Activated naive CD4-positive, alpha-beta T cell treated with anti-CD3 and anti-CD28 coated beads, Interleukin-2, amount 50 U/mL, for 72 hours (primary cell): ENCODE data around the gene FHL1. TPM values are rescaled to one million over a fixed set of nuclear protein-coding genes. Genes with fewer than 3 reads are reported as not detected.

Experiments used
- ATAC-seq, 2 donors: fragments of 150-1000 bp; cut with Tn5 transposase; 2 replicates each; pipeline ENCODE4 v1.10.0; 2021; ENCODE audit warnings: mild to moderate bottlenecking in 2 of 2, moderate library complexity in 2 of 2
- DNase-seq, 2 donors: peaks; one replicate each; pipeline ENCODE4 v3.0.0; 2021 to 2022; ENCODE audit warnings: low spot score in 2 of 2
- H3K27ac Mint-ChIP-seq, 2 donors: one replicate each; pipeline ENCODE4 v1.8.0; 2022; ENCODE audit warnings: mild to moderate bottlenecking in 2 of 2, mixed read lengths in 2 of 2
- H3K36me3 Mint-ChIP-seq, 2 donors: one replicate each; pipeline ENCODE4 v1.8.0; 2022; ENCODE audit warnings: mixed read lengths in 2 of 2
- H3K9me3 Mint-ChIP-seq, 2 donors: one replicate each; pipeline ENCODE4 v1.8.0; 2022; ENCODE audit warnings: mixed read lengths in 2 of 2
- total RNA-seq, 2 donors: library from RNA; stranded (reverse); gene quantifications; one replicate each; pipeline ENCODE4 v1.2.3, GENCODE V29; 2022

FHL1 gene
- total RNA-seq, 2 donors from 2014 or later: 6.9 to 22.9 TPM

DNA sequence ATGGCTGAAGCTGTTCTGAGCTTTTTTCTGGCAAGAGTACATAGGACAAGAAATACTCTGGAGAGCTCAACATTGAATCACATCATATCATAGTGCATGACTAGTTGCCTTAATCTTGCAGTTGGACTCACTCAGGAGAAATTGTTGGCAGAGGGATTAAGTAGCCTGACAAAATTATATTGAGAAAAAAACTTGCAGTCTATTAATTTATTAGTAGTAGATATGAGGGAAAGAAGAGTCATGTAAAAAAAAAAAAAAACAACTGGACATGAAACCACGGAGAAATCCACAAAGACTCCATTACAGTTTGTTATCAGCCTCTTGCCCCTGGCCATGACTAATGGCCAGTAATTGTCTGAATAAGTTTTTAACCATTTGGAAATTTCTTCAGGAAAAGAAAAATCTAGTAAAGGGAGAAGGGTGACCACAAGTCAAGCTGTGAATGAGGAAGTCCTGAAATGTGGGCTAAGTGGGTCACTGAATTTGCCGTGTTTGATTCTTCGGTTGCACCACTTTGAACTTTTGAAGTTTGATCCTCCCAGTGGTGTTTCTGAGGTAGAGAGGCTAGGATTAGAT, 45.6 kb downstream of the FHL1 start:
- no peaks in the 10 kb centered on the region for H3K36me3 Mint-ChIP-seq
- peak overlapping the region; percentile 45 to 68 for H3K27ac Mint-ChIP-seq
- no peak for DNase-seq
- H3K9me3 Mint-ChIP-seq: no peaks in the 10 kb centered on the region
- no peak for ATAC-seq

DNA sequence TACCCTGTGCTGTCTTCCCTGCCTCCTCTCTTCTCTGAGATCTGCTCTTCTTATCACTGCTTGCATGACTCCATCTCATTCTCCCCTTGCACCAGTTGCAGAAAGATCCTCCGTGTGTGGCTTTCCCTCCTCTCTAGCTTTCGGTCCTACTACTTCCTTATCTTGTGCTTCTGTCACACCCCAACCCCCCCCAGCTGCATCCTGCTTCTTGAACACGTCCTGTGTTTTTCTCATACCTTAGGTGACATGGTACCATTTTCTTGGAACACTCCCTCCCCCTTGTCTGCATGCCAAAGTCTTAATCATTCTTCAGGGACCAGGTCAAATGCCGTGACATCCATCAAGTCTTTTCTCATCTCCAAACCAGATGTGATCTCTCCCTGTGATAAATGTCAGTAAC, 46.4 kb downstream of the FHL1 start:
- ATAC-seq: no peak
- H3K9me3 Mint-ChIP-seq: no peaks in the 10 kb centered on the region
- DNase-seq: no peak
- peak overlapping the region in 1 of 2 donors; percentile 45 for H3K27ac Mint-ChIP-seq
- no peaks in the 10 kb centered on the region for H3K36me3 Mint-ChIP-seq

DNA sequence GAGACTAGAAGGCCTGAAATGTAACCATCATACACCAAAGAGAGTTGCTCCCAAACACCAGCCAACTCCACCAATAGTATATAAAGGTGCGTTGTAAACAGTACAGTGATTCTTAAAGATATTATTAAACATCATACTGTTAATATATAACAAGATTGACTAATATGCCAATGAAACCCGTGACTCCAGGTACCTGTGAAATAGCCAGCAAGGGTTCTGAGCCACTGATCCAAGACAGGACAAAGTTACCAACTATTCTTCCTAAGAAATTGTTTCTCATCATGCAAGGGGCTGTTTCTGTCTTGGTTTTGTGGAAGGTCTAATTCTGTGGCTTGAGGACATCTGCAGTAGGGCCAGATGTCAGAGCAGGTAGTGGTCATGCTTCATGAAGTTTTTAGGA, 47.2 kb downstream of the FHL1 start:
- Mint-ChIP-seq H3K27ac (no peak overlapping the region), H3K9me3 (no peaks in the 10 kb centered on the region), H3K36me3 (no peaks in the 10 kb centered on the region)
- ATAC-seq (no peak), DNase-seq (no peak)

DNA sequence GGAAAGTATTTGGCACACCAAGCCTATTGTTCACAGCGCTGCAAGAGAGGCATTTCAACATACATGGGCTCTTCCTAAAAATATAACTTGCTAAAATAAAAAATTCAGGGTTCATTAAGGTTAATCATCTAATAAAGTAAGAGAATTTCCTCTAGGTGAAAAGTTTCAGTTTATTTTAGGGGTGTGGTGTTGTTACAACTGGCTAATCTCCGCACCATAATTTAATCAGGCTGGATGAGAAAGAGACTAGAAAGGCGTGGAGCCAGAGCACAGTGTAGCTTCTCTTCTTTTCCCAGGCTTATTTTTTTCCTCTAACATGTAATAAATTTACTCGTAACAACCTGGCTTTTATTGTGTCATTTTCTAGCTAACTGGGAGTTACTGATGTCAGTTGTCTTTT, 47.9 kb downstream of the FHL1 start:
- Mint-ChIP-seq H3K36me3 (no peaks in the 10 kb centered on the region), H3K27ac (no peak overlapping the region), H3K9me3 (no peaks in the 10 kb centered on the region)
- no peak for DNase-seq
- ATAC-seq: no peak

DNA sequence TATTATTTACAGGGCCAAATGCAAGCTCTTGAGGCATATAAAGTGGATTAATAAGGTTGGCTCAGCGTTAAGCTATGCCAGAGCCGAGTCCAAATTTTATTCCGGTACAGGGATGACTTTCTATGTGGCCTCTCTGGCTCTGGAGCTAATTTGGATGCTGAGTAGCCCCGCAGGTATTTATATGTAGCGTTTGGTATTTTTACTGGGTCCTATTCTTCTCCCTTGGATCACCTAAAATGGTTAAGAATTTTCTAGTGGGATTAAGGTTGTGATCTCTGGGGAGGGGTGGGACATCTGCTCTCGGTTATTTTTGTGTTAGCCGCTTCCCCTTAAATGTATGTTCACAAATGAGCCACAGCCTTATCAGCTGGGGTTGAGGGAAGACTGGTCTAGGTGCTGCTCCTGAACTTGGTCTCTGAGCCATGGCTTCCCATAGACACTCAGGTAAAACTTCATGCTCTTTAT, 49.4 kb downstream of the FHL1 start:
- DNase-seq (no peak), ATAC-seq (no peak)
- Mint-ChIP-seq H3K36me3 (no peaks in the 10 kb centered on the region), H3K27ac (no peak overlapping the region), H3K9me3 (no peaks in the 10 kb centered on the region)

DNA sequence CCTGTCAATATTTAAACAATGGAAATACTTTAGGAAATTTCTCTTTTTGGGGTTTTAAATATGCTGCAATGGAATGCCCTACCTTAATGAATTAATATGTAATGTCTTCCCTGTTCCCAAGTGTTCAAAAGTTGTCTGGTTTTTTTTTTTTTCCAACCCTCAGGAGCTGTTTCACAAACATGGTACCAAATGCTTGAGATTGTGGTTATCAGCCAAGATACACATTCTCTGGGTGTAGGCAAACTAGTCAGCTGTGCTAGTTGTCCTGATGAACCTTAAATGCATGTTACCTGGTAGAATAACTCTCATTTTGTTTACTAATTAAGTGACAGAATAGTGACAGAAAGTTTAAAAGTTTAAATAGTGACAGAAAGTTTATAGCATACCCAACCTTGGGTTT, 50.7 kb downstream of the FHL1 start:
- H3K36me3 Mint-ChIP-seq: no peaks in the 10 kb centered on the region
- no peak overlapping the region for H3K27ac Mint-ChIP-seq
- ATAC-seq (no peak), DNase-seq (no peak)
- H3K9me3 Mint-ChIP-seq: no peaks in the 10 kb centered on the region

DNA sequence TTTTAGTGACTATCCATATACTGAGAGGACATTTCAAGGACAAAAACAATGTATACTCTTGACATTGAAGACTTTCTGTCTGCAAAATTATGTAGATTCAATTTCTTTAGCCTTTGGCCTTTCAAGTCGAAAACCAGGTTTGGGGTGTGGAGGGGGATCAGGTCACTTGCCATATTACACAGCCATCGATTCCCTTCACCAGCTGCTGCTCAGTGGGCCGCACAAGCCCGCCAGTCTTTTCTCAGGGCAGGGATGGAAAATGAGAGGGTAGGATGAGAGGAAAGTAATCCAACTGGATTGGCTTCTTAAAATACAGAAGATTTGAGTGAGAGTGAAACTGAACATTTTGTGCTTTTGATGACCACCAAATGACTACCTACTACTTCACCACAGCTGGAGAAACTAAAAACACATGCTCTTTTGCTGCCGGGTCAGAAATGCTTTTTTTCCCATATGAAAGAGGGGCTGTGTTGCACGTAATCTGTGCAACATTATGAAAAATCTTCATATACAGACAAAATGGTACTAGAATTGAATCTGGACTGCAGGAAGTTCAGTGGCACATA, 51.4 kb downstream of the FHL1 start:
- DNase-seq (no peak), ATAC-seq (no peak)
- Mint-ChIP-seq H3K36me3 (no peaks in the 10 kb centered on the region), H3K9me3 (no peaks in the 10 kb centered on the region), H3K27ac (no peak overlapping the region)

DNA sequence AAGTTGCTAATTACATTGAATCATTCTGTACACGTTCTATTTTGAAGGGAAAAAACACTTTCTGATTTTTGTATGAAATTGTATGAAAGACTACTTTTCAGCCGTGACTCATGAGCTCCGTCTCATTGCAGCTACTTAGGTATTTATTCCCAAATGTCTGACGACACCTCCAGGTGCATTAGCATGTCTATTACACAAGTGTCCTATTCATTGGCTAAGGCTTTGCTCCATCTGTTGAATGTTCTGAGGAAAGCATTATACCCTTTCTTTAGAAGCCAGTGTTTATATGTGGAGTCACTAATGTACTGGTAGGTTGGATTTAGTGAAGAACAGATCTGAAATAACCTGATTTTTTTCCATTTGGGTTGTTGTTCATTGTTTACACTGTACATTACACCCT, 52.0 kb downstream of the FHL1 start:
- H3K27ac Mint-ChIP-seq: no peak overlapping the region
- ATAC-seq (no peak), DNase-seq (no peak)
- H3K9me3 Mint-ChIP-seq: no peaks in the 10 kb centered on the region
- no peaks in the 10 kb centered on the region for H3K36me3 Mint-ChIP-seq

DNA sequence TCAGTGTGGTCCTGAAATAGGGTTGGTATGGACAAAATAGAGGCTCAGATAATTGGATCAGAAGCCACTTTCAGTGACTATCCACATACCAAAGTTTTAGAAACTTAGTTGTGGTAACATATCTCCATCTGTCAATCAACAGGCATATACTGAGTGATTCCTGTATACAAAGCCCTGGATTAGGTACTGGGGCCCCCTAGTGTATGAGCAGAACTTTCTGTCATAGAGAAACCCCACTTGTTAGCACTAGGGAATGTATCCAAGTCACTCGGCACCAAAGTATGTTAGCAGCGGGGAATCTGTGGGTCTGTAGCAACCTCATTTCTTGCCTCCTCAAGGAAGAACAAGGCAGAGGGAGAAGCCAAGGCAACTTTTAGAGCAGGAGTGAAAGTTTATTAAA, 53.1 kb downstream of the FHL1 start:
- ATAC-seq (peak; percentile 34 to 35), DNase-seq (no peak)
- no peaks in the 10 kb centered on the region for H3K36me3 Mint-ChIP-seq
- H3K9me3 Mint-ChIP-seq: no peaks in the 10 kb centered on the region
- H3K27ac Mint-ChIP-seq: peak overlapping the region in 1 of 2 donors; percentile 55

DNA sequence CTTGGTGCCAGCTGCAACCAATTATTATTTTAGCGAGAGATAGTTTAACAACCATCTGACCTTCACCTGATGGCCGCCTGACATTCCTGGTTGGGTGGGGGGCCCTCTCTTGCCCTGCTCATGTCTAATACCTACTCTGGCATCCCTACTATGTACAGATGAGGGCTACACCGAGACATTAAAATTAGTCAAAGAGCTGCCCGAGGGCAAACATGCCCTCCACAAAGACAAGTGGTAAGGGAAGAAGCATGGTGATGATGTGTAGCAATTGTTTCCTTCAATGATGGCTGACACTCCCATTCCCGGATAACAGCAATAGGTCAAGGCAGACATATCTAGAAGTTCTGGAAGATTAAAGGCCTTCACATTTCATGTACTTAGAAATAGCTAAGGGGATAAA, 54.3 kb downstream of the FHL1 start:
- no peaks in the 10 kb centered on the region for H3K36me3 Mint-ChIP-seq
- ATAC-seq (no peak), DNase-seq (no peak)
- H3K9me3 Mint-ChIP-seq: no peaks in the 10 kb centered on the region
- H3K27ac Mint-ChIP-seq: no peak overlapping the region

DNA sequence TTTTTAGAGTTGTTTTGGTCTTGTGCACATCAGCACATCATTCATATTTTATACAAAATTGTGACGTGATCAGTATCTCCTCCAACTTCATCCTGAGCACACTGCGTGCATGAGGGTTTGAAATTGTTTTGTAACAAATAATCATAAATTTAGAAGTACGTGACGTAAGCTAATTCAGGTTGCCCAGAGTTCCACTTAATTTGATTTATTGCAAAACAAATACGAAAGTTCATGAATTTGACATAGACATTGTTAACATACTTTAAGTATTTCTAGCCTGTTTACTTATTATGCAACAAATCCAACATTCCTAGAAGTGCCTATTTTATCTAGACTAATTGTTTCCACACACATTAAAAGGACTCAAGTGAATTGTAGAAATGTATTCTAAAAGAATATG, 55.6 kb downstream of the FHL1 start:
- H3K36me3 Mint-ChIP-seq: no peaks in the 10 kb centered on the region
- H3K9me3 Mint-ChIP-seq: no peaks in the 10 kb centered on the region
- DNase-seq (no peak), ATAC-seq (no peak)
- no peak overlapping the region for H3K27ac Mint-ChIP-seq

DNA sequence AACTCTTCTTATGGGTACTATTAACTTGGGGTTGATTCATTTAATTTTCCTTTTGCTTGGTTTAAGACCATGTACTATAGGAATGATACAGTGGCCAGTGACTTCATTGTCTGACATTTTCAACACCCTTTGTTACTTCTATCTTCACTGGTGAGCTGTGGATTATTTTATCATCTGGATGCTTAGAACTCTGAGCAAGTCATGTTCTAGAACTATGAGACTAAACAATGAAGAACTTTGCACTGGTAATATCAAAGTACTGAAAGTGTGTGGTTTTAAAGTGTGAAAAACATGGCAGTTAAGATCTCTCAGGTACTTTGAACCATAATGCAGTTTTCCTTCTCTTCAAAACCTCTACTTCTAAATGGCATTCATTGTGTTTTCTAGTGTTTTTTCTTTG, 56.1 kb downstream of the FHL1 start:
- H3K36me3 Mint-ChIP-seq: no peaks in the 10 kb centered on the region
- H3K27ac Mint-ChIP-seq: no peak overlapping the region
- DNase-seq: no peak
- ATAC-seq: peak; percentile 87 to 90
- no peaks in the 10 kb centered on the region for H3K9me3 Mint-ChIP-seq

DNA sequence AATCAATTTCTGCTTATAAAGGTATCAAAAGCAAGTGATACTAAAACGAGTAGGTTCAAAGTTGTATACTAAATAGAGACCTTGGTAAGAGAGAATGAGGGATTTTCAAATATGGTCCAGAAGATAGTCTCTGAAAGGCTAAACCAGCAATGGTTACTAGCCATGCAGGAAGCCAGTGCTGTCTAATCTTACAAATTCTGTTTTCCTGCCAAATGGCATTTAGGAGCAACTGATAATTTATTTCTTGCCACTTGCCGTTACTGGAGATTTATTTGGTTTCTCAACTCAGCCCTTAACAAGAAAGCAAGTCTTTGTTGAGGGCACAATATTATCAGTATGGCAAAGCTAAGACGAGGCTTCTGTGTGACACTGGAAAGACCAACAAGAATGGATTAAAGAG, 56.6 kb downstream of the FHL1 start:
- Mint-ChIP-seq H3K9me3 (no peaks in the 10 kb centered on the region), H3K27ac (no peak overlapping the region), H3K36me3 (no peaks in the 10 kb centered on the region)
- DNase-seq (no peak), ATAC-seq (no peak)

DNA sequence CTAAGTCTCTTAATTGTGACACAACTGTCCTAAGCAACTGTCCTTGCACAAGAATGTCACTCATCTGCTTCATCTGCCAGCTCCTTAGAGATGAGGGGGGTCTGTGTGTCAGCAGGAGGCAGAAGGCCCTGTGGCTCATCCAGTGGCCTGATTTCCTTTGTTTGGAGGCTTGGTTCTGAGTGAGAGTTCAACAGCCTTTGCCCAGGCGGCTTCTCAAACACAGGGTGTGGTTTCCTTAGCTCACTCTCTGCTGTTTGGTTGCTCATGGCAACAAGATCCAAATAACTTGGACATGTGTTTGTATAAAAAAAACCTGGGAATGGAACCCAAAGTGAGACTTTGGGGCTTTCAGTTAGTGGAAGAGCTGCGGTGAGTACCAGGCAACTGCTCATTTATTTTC, 57.2 kb downstream of the FHL1 start:
- DNase-seq (no peak), ATAC-seq (peak in 1 of 2 donors; percentile 32)
- H3K27ac Mint-ChIP-seq: peak overlapping the region in 1 of 2 donors; percentile 35
- no peaks in the 10 kb centered on the region for H3K9me3 Mint-ChIP-seq
- H3K36me3 Mint-ChIP-seq: no peaks in the 10 kb centered on the region

DNA sequence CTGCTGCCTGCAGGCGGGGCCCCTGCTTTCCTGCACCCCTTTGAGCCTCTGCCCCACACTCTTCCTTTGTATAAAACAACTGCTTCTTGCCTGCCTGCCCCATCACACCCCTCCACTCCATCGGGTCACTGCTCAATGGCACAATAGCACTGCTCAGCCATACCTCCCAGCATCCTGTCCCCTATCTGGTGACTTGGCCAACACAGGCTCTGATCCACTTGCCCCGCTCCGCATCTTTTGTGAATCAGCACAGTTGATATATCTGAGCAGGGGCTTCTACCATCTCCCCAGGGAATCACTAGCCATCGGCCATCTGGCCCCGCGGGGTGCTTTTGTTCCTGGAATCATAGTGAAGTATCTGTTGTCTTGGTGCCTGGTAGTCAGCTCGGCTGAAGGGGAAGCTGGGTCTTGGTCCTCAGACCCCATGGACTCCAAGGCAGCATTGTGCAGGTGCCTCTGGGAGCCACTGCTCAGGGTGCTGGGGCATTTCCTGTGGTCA, 58.6 kb downstream of the FHL1 start:
- Mint-ChIP-seq H3K9me3 (no peaks in the 10 kb centered on the region), H3K27ac (no peak overlapping the region), H3K36me3 (no peaks in the 10 kb centered on the region)
- no peak for ATAC-seq
- no peak for DNase-seq

DNA sequence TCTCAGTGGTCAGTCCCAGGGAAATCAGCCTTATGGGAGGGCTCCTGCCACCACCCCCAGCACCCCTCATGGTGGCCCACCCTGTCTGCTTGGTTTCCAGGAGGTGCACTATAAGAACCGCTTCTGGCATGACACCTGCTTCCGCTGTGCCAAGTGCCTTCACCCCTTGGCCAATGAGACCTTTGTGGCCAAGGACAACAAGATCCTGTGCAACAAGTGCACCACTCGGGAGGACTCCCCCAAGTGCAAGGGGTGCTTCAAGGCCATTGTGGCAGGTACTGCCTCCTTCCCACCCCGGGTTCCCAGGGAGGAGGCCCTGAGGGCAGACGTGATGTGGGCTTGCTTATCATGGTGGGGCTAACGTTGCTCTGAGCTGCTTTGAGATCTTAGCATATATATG, 59.6 kb downstream of the FHL1 start:
- Mint-ChIP-seq H3K9me3 (no peaks in the 10 kb centered on the region), H3K36me3 (no peaks in the 10 kb centered on the region), H3K27ac (no peak overlapping the region)
- ATAC-seq: no peak
- no peak for DNase-seq

DNA sequence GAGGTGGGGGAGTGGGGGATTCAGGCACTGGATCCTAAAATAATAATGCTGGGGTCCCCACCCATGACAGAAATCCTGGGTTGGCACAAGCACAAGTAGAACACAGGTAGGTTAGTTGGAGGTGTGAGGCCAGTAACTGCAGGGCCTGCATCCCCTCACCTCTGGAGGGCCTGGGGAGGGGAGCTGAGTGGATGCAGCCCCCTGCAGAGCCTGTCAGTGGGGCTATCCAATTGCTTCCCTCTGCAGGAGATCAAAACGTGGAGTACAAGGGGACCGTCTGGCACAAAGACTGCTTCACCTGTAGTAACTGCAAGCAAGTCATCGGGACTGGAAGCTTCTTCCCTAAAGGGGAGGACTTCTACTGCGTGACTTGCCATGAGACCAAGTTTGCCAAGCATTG, 60.2 kb downstream of the FHL1 start:
- no peak for DNase-seq
- Mint-ChIP-seq H3K27ac (no peak overlapping the region), H3K36me3 (no peaks in the 10 kb centered on the region), H3K9me3 (no peaks in the 10 kb centered on the region)
- no peak for ATAC-seq

DNA sequence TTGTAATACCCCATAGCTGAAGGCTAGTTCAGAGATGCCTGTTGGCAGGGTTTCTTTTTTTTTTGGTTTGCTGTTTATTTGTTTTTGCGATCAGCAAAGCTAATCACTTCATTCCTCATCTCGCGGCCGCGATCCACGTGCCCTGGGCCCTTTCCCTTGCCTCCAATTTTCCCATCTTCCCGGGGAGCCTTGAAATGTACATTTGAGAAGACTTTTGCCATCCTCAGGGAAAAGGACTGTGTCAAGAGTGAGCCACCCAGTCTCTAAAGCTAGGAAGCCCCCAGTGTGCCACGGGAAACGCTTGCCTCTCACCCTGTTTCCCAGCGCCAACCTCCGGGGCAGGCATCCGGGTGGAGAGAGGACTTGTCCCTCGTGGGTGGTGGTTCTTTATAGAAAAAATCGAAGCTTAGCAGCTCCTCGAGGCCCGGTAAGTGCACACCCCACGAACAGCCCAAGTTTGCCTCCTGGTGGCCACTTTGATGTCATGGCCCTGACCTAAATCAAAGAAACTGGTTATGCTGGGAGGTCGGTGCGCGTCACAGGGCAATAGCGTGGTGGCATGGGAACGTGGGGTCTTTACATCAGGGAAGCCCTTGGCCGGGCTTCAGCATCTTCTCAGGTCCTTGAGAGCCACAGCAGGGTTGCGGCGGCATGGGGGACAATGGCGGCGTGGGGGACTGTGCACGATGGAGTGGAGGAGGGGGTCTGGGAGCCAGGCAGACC, 61.8 kb downstream of the FHL1 start:
- Mint-ChIP-seq H3K36me3 (no peaks in the 10 kb centered on the region), H3K9me3 (no peaks in the 10 kb centered on the region), H3K27ac (no peak overlapping the region)
- ATAC-seq (peak in 1 of 2 donors; percentile 46), DNase-seq (no peak)
